ENCODE results near the gene CENPX.
"Not testable (repeated sequence)": the region's sequence is repeated elsewhere in the genome, so short reads cannot be mapped to it uniquely, and the experiment has no call there.

The CENPX gene

DNA sequence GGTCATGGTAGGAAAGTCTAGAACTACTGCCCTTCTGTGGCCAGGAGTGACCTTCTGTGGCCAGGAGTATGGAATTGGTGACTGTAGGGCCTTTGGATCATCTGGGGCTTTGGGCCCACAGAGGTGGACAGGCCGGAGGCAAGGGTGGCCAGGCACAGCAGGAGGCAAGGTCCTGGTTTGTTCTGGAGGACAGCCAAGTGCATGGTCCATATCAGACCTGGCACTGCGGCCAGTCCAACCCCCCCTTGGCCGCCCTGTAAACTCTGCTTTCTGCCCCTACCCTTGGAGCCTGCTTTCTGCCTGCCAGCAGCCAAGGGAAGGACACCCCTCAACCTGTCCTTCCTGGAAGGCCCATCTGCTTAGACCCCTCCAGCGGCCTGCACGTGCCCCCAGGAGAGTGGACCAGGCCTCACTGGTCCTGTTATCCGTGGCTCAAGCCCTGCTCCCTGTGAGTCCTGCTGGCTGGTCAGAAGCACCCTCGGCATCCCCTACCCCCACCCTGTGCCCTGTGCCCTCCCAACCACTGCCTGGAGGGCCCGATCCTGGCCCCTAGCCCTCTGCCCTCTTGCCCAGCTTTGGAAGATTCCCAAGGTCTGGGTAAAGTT lies 17.1 kb upstream of the CENPX start:
- no peak for DNase-seq (ENCODE audit: low read depth in 2 of 2)

- not testable (repeated sequence) for DNase-seq (ENCODE audit: low read depth in 2 of 2)
These were observed 16.2 kb upstream of the CENPX start for GRCh38 chr17:82038796-82039409.

DNA sequence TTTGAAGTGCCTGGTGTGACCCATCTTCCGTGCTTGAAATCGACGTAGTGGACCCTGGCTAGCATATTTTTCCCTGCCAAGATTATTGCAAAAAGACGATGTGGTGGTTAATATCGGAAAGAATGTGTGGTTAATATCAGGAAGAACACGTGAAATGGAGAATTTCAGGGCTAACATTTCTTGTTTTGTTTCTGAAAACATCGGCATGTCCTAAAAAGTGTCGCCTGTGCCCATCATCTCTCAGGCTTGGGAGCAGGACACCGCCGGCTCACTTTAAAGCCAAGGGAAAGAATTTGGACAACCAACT lies 15.2 kb upstream of the CENPX start:
- DNase-seq (ENCODE audit: low read depth in 2 of 2) = no peak

- peak; percentile 96 to 97 for DNase-seq (ENCODE audit: low read depth in 2 of 2)
These were observed 14.6 kb upstream of the CENPX start, which contains the start of gene DCXR for GRCh38 chr17:82037092-82037888. TSS of gene DCXR (minus strand) at chr17:82037697. CDS start at chr17:82037682, 15 bp downstream.

- no peak for DNase-seq (ENCODE audit: low read depth in 2 of 2)
These were observed 14.0 kb upstream of the CENPX start for GRCh38 chr17:82036634-82037091.

DNA sequence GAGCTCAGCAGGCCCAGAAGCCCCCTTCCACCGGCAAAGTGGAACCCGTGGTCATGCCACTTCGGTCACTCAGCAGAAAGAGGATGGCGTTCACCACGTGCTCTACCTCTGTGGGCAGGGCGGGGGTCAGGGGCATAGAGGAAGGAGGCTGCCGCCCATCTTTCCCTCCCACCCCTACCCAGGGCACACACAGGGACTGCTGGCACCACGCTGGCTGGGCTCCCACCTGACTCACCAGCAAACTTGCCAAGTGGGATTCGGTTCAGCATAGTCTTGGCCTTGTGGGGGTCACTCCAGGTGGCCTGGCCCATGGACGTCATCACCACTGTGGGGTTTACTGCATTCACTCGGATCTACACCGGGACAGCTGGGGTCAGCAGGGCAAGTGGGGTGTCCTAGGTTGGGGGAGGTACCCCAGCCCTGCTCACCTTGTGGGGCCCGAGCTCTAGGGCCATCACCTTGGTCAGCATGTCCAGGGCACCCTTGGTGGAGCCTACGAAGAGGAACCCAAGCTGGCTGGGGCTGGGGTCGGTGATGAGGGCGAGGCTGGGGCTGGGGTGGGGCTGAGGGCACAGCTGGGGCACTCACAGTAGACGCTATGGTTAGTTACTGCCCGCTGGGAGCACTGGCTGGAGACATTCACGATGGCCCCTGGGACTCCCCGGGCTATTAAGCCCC lies 13.4 kb upstream of the CENPX start:
- no peak for DNase-seq (ENCODE audit: low read depth in 2 of 2)

- no peak for DNase-seq (ENCODE audit: low read depth in 2 of 2)
These were observed 12.8 kb upstream of the CENPX start for GRCh38 chr17:82035488-82035887.

- DNase-seq (ENCODE audit: low read depth in 2 of 2) = no peak
These were observed 11.8 kb upstream of the CENPX start for GRCh38 chr17:82034371-82035011.

DNA sequence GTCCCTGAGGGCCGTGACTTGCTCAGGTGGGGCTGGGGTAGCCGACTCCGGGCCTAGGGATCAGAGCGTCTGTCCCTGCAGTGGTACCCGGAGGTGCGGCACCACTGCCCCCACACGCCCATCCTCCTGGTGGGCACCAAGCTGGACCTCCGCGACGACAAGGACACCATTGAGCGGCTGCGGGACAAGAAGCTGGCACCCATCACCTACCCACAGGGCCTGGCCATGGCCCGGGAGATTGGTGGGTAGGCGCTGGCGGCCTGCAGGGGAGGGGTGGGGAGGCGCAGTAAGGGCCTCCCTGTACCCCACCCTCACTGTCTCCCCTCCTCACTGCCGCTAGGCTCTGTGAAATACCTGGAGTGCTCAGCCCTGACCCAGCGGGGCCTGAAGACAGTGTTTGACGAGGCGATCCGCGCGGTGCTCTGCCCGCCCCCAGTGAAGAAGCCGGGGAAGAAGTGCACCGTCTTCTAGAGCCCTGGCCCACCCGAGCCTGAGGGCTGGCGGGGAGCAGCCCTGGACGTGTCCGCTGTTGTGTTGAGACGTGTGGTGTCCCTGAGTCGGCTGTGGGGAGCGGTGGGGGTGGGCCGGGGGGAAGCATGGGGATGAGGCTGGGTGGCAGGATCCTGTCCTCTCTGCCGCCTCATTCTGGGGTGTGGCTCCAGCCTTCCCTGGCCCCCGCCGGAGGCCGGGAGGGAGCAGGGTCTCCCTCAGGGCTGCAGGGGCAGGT lies 10.8 kb upstream of the CENPX start:
- DNase-seq (ENCODE audit: low read depth in 2 of 2) = no peak

- DNase-seq (ENCODE audit: low read depth in 2 of 2) = peak in 1 of 2 donors; percentile 46
These were observed 9.4 kb upstream of the CENPX start for GRCh38 chr17:82031885-82032627.

GRCh38 chr17:82031303-82031884 lies 8.7 kb upstream of the CENPX start, which contains the start of gene RAC3:
TSS of gene RAC3 (plus strand) at chr17:82031678. CDS start at chr17:82031762, 84 bp downstream.
- DNase-seq (ENCODE audit: low read depth in 2 of 2) = no peak

- peak; percentile 70 to 72 for DNase-seq (ENCODE audit: low read depth in 2 of 2)
These were observed 8.0 kb upstream of the CENPX start for GRCh38 chr17:82030470-82031302.

- DNase-seq (ENCODE audit: low read depth in 2 of 2) = no peak
These were observed 7.4 kb upstream of the CENPX start for GRCh38 chr17:82029990-82030469.

DNA sequence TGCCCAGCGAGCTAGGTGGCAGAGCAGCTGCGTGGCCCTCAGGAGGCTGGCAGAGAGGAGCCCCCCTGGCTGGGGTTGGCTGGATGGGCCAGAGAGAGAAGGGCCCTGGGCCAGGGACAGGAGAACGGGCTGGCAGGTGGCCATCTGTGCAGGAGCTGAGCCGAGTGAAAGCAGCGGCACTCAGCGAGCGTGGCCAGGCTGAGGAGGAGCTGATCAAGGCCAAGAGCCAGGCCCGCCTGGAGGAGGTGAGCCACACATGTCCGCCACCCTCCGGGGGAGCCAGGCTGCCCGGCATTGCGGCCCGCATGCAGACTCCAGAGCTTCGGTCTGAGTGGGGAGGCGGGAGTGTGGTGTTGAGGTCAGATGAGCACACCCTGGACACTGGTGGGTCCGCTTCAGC lies 6.7 kb upstream of the CENPX start:
- DNase-seq (ENCODE audit: low read depth in 2 of 2) = no peak

DNA sequence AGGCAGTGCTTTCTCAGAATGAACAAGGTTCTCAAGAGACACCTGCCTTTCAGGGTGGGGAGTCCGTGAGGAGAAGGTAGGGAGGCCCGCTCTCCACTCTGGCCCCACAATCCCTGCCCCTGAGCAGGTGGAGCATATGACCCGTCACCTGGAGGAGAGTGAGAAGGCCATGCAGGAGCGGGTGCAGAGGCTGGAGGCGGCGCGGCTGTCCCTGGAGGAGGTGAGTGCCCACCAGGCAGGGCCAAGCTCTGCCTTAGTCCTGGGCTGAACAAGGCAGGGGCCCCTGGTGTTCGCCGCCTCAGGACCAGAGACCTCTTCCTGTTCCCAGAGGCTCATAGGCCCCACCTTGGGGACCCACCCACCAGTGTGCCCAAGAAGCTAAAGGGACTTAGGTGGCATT lies 6.3 kb upstream of the CENPX start:
- no peak for DNase-seq (ENCODE audit: low read depth in 2 of 2)

DNA sequence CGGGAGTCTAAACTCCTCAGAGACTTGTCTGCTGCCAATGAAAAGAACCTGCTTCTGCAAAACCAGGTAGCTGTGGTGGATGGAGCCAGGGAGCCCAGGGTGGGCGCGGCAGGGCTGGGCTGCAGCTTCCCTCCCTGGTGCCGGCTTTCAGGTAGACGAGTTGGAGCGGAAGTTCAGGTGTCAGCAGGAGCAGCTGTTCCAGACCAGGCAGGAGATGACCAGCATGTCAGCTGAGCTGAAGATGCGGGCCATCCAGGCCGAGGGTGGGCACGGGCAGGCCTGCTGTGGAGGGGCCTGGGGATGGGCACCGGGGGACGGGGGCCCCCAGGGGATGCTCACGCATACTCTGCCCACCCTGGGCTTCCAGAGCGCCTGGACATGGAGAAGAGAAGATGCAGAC lies 5.6 kb upstream of the CENPX start:
- DNase-seq (ENCODE audit: low read depth in 2 of 2) = no peak

- no peak for DNase-seq (ENCODE audit: low read depth in 2 of 2)
These were observed 2.9 kb upstream of the CENPX start for GRCh38 chr17:82025401-82026107.

DNA sequence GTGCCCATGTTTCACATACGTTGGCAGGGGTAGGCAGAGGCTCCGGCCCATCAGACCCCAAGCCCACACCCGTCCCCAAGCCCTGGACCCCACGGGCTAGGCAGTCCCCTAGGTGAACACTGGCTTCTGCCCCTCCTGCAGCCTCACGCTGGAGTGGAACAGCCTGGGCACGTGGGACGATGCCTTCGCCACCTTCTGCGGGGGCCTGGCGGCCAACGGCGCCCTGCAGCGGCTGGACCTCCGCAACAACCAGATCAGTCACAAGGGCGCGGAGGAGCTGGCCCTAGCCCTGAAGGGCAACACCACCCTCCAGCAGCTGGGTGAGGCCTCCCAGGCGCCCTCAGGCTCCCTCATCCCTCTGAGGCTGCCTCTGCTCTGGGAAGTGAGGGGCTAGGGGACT lies 2.2 kb upstream of the CENPX start:
- no peak for DNase-seq (ENCODE audit: low read depth in 2 of 2)
